ENCODE data around the gene SNX14. TPM values are rescaled to one million over a fixed set of nuclear protein-coding genes. Genes with fewer than 3 reads are reported as not detected.

The SNX14 gene
- total RNA-seq, 1 donor from 2014 or later = 33.7 TPM

- no peak for DNase-seq
- H3K4me1 ChIP-seq = no peaks in the 10 kb centered on the region
Measured at GRCh38 chr6:85493389-85493788, 100.3 kb downstream of the SNX14 start.

DNA sequence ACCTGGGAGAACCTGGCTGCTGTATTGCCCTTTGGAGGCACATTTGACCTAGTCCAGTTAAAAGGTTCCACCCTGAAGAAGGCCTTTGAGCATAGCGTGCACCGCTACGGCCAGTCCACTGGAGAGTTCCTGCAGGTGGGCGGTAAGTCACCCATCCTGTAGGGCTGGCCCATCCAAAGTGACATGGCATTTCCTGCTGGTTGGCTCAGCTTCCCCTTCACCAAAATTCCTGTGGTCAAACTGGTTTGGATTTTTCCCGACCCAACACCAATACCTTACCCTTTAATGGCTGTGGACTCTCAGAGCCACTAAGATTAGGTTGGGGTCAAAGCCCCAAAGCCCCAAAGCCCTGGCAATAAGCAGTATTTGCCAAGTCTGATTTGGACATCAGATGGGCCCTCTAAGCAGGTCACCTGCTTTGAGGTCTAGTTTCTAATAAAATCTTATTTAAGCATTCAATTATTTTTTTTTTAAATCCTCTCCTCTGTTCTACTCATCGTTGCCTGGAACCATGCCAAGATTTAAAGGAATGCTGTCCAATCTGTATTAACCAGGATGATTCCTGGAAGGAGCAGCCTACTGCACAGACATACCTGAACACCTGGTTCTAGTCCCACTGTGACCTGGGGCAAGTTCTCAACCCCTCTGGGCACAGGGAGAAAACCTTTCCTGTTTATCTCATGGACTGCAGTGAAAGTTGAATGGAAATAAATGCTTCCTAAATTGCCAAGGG, 103.0 kb downstream of the SNX14 start:
- H3K27ac ChIP-seq (replicated peaks) = no peak overlapping the region
- no peak for DNase-seq
- H3K27me3 ChIP-seq (ENCODE audit: low read depth) = no peaks in the 10 kb centered on the region
- TF ChIP-seq CTCF (IDR thresholded peaks at IDR 0.05; ENCODE audit: borderline replicate concordance) = no peak
- intact Hi-C loops (cut with micrococcal nuclease) = no loop called here
- no peaks in the 10 kb centered on the region for H3K4me1 ChIP-seq
- H3K4me3 ChIP-seq = no peak overlapping the region
- no peaks in the 10 kb centered on the region for H3K36me3 ChIP-seq
- H3K9me3 ChIP-seq (replicated peaks) = no peaks in the 10 kb centered on the region

More at GRCh38 chr6:85493389-85493788, 100.3 kb downstream of the SNX14 start:
- H3K9me3 ChIP-seq (replicated peaks) = no peaks in the 10 kb centered on the region
- H3K36me3 ChIP-seq = no peaks in the 10 kb centered on the region
- H3K4me3 ChIP-seq = no peak overlapping the region
- intact Hi-C loops (cut with micrococcal nuclease) = no loop called here
- no peak for TF ChIP-seq CTCF (IDR thresholded peaks at IDR 0.05; ENCODE audit: borderline replicate concordance)
- H3K27ac ChIP-seq (replicated peaks) = no peak overlapping the region
- H3K27me3 ChIP-seq (ENCODE audit: low read depth) = no peaks in the 10 kb centered on the region

GRCh38 chr6:85484948-85485347, 108.7 kb downstream of the SNX14 start:
- intact Hi-C loops (cut with micrococcal nuclease) = loop anchor here (5.0 kb wide), 1 partner anchor 128 kb away; no protein-coding TSS in a partner anchor
- no peak for TF ChIP-seq CTCF (IDR thresholded peaks at IDR 0.05; ENCODE audit: borderline replicate concordance)
- Histone ChIP-seq H3K4me3 (no peak overlapping the region), H3K27me3 (ENCODE audit: low read depth) (no peaks in the 10 kb centered on the region), H3K9me3 (replicated peaks) (no peaks in the 10 kb centered on the region), H3K4me1 (no peaks in the 10 kb centered on the region), H3K36me3 (no peaks in the 10 kb centered on the region), H3K27ac (replicated peaks) (no peak overlapping the region)
- no peak for DNase-seq

- no peak for TF ChIP-seq CTCF (IDR thresholded peaks at IDR 0.05; ENCODE audit: borderline replicate concordance)
- no peak for DNase-seq
- Histone ChIP-seq H3K9me3 (replicated peaks) (no peaks in the 10 kb centered on the region), H3K4me3 (no peak overlapping the region), H3K27ac (replicated peaks) (no peak overlapping the region), H3K36me3 (no peaks in the 10 kb centered on the region), H3K27me3 (ENCODE audit: low read depth) (no peaks in the 10 kb centered on the region), H3K4me1 (no peaks in the 10 kb centered on the region)
- intact Hi-C loops (cut with micrococcal nuclease) = loop anchor here (5.0 kb wide), 1 partner anchor 127 kb away; no protein-coding TSS in a partner anchor
Measured at GRCh38 chr6:85483846-85484245, 109.8 kb downstream of the SNX14 start.

GRCh38 chr6:85482905-85483700, 110.6 kb downstream of the SNX14 start:
- peak overlapping the region; percentile 37 for H3K27ac ChIP-seq (replicated peaks)
- H3K27me3 ChIP-seq (ENCODE audit: low read depth) = no peaks in the 10 kb centered on the region
- H3K9me3 ChIP-seq (replicated peaks) = no peaks in the 10 kb centered on the region
- intact Hi-C loops (cut with micrococcal nuclease) = loop anchor here (5.0 kb wide), 1 partner anchor 126 kb away; no protein-coding TSS in a partner anchor
- DNase-seq = peak; percentile 76
- H3K4me3 ChIP-seq = peak overlapping the region; percentile 6
- no peaks in the 10 kb centered on the region for H3K36me3 ChIP-seq
- no peaks in the 10 kb centered on the region for H3K4me1 ChIP-seq
- peak; percentile 100 for TF ChIP-seq CTCF (IDR thresholded peaks at IDR 0.05; ENCODE audit: borderline replicate concordance)

Measured in left ventricle myocardium inferior (tissue), 1 donor.